Measurements from ENCODE around the gene COL23A1.

Gene COL23A1

GRCh38 chr5:178292826-178293205 is 297.4 kb downstream of the COL23A1 start:
- Histone ChIP-seq H2BK120ac (ENCODE audit: low read depth, low read length) (no peak overlapping the region), H3K23ac (ENCODE audit: low read depth, low read length, poor library complexity) (no peak overlapping the region), H3K4me1 (ENCODE audit: control insufficient read depth in 2 of 2, insufficient read depth in 1 of 2, low read depth in 1 of 2, low read length in 2 of 2) (peaks cover 0 to 9% of the 10 kb centered on the region in 2 donors), H2AFZ (ENCODE audit: low read length) (no peak overlapping the region), H3K9me3 (replicated peaks in 1 of 2; ENCODE audit: control insufficient read depth in 2 of 2, insufficient read depth in 1 of 2, low read depth in 1 of 2, low read length in 2 of 2) (no peaks in the 10 kb centered on the region), H2AK5ac (ENCODE audit: low read depth, low read length) (peak overlapping the region; percentile 85), H3K4me2 (ENCODE audit: insufficient read depth, low read length, poor library complexity, severe bottlenecking) (no peak overlapping the region), H3K79me1 (ENCODE audit: low read depth, low read length) (no peaks in the 10 kb centered on the region), H3K27me3 (ENCODE audit: control insufficient read depth in 3 of 3, insufficient read depth in 3 of 3, low read depth in 1 of 3, low read length in 3 of 3) (peaks cover 0 to 2% (median 0%) of the 10 kb centered on the region in 3 experiments), H4K8ac (ENCODE audit: low read depth, low read length) (no peak overlapping the region), H3K27ac (replicated peaks; ENCODE audit: low read length) (no peak overlapping the region), H3K4ac (ENCODE audit: low read length) (no peak overlapping the region), H3K36me3 (replicated peaks in 1 of 2; ENCODE audit: control insufficient read depth in 2 of 2, insufficient read depth in 2 of 2, low read length in 2 of 2) (no peaks in the 10 kb centered on the region), H2BK12ac (ENCODE audit: low read length) (no peak overlapping the region), H3K14ac (ENCODE audit: low read length) (no peak overlapping the region), H3K4me3 (ENCODE audit: low read length in 2 of 2) (no peak overlapping the region), H2BK5ac (ENCODE audit: low read length) (no peak overlapping the region), H4K91ac (ENCODE audit: low read depth, low read length, poor library complexity) (no peak overlapping the region), H3K9ac (ENCODE audit: low read depth, low read length, poor library complexity) (no peak overlapping the region), H2BK15ac (ENCODE audit: low read length) (no peak overlapping the region), H3K18ac (ENCODE audit: low read length) (no peak overlapping the region)
- no CpG with 5 or more reads among the region's 3 CpGs for WGBS, 2 donors (ENCODE audit: extremely low coverage in 2 of 2, insufficient read length in 2 of 2, insufficient replicate concordance in 1 of 2)
- no peak for DNase-seq (ENCODE audit: low spot score)

DNA sequence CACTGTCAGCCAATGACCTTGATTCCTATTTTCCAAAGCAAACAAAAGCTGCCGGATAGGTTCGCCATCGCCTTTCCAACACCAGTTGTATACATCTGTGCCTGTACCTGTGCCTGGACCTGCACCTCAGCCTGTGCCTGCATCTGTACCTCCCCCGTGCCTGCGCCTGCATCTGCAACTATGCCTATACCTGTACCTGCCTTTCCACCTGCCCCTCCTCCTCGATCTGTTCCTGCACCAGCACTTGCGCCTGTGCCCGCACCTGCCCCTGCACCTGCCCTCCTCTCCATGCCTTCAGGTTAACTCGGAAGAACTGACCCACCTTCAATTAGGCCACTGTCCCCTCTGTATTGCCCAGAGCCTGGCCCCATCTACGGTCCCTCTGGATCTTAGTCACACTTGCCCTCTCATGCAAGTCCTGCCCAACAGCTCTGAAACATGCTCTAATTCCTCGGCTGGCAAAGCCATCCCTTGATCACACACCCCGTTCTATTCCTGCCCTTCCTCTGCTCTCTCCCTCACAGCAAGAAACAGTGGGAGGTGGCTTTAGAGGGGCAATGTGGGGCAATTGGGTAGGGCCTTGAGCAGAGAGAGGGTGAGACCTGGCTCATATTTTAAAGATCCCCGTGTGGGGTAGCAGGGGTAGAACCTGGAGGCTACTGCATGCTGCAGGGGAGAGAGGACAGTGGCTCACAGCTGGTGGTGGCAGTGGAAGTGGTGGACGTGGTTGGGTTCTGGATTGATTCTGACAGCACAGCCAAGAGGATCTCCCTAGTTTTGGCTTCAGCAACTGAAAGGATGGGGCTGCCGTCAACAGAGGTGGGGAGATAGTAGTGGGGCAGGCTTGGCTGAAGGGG is 298.0 kb downstream of the COL23A1 start:
- peak overlapping the region; percentile 76 for H3K14ac ChIP-seq (ENCODE audit: low read length)
- peaks cover 0 to 9% of the 10 kb centered on the region in 2 donors for H3K4me1 ChIP-seq (ENCODE audit: control insufficient read depth in 2 of 2, insufficient read depth in 1 of 2, low read depth in 1 of 2, low read length in 2 of 2)
- no peak for DNase-seq (ENCODE audit: low spot score)
- H3K27ac ChIP-seq (replicated peaks; ENCODE audit: low read length) = no peak overlapping the region
- no peak overlapping the region for H2BK120ac ChIP-seq (ENCODE audit: low read depth, low read length)
- H3K79me1 ChIP-seq (ENCODE audit: low read depth, low read length) = no peaks in the 10 kb centered on the region
- peak overlapping the region; percentile 75 for H3K18ac ChIP-seq (ENCODE audit: low read length)
- H3K27me3 ChIP-seq (ENCODE audit: control insufficient read depth in 3 of 3, insufficient read depth in 3 of 3, low read depth in 1 of 3, low read length in 3 of 3) = peaks cover 0 to 2% (median 0%) of the 10 kb centered on the region in 3 experiments
- H2BK15ac ChIP-seq (ENCODE audit: low read length) = no peak overlapping the region
- H3K4me2 ChIP-seq (ENCODE audit: insufficient read depth, low read length, poor library complexity, severe bottlenecking) = no peak overlapping the region
- H4K91ac ChIP-seq (ENCODE audit: low read depth, low read length, poor library complexity) = no peak overlapping the region
- no peak overlapping the region for H2BK5ac ChIP-seq (ENCODE audit: low read length)
- no CpG with 5 or more reads among the region's 15 CpGs for WGBS, 2 donors (ENCODE audit: extremely low coverage in 2 of 2, insufficient read length in 2 of 2, insufficient replicate concordance in 1 of 2)
- no peak overlapping the region for H3K4ac ChIP-seq (ENCODE audit: low read length)
- H2AK5ac ChIP-seq (ENCODE audit: low read depth, low read length) = peak overlapping the region; percentile 57
- no peak overlapping the region for H2AFZ ChIP-seq (ENCODE audit: low read length)
- no peaks in the 10 kb centered on the region for H3K36me3 ChIP-seq (replicated peaks in 1 of 2; ENCODE audit: control insufficient read depth in 2 of 2, insufficient read depth in 2 of 2, low read length in 2 of 2)
- no peak overlapping the region for H3K9ac ChIP-seq (ENCODE audit: low read depth, low read length, poor library complexity)
- H3K9me3 ChIP-seq (replicated peaks in 1 of 2; ENCODE audit: control insufficient read depth in 2 of 2, insufficient read depth in 1 of 2, low read depth in 1 of 2, low read length in 2 of 2) = no peaks in the 10 kb centered on the region
- no peak overlapping the region for H2BK12ac ChIP-seq (ENCODE audit: low read length)
- H3K23ac ChIP-seq (ENCODE audit: low read depth, low read length, poor library complexity) = peak overlapping the region; percentile 57
- H4K8ac ChIP-seq (ENCODE audit: low read depth, low read length) = peak overlapping the region; percentile 6
- no peak overlapping the region for H3K4me3 ChIP-seq (ENCODE audit: low read length in 2 of 2)

- peaks cover 0 to 9% of the 10 kb centered on the region in 2 donors for H3K4me1 ChIP-seq (ENCODE audit: control insufficient read depth in 2 of 2, insufficient read depth in 1 of 2, low read depth in 1 of 2, low read length in 2 of 2)
- WGBS, 2 donors (ENCODE audit: extremely low coverage in 2 of 2, insufficient read length in 2 of 2, insufficient replicate concordance in 1 of 2) = no CpG with 5 or more reads among the region's 13 CpGs
- H3K4me3 ChIP-seq (ENCODE audit: low read length in 2 of 2) = no peak overlapping the region
- H3K14ac ChIP-seq (ENCODE audit: low read length) = no peak overlapping the region
- H3K27ac ChIP-seq (replicated peaks; ENCODE audit: low read length) = no peak overlapping the region
- DNase-seq (ENCODE audit: low spot score) = no peak
- H3K79me1 ChIP-seq (ENCODE audit: low read depth, low read length) = no peaks in the 10 kb centered on the region
- peaks cover 0 to 2% (median 0%) of the 10 kb centered on the region in 3 experiments for H3K27me3 ChIP-seq (ENCODE audit: control insufficient read depth in 3 of 3, insufficient read depth in 3 of 3, low read depth in 1 of 3, low read length in 3 of 3)
- H2BK15ac ChIP-seq (ENCODE audit: low read length) = no peak overlapping the region
- no peaks in the 10 kb centered on the region for H3K9me3 ChIP-seq (replicated peaks in 1 of 2; ENCODE audit: control insufficient read depth in 2 of 2, insufficient read depth in 1 of 2, low read depth in 1 of 2, low read length in 2 of 2)
- H3K36me3 ChIP-seq (replicated peaks in 1 of 2; ENCODE audit: control insufficient read depth in 2 of 2, insufficient read depth in 2 of 2, low read length in 2 of 2) = no peaks in the 10 kb centered on the region
- no peak overlapping the region for H2AFZ ChIP-seq (ENCODE audit: low read length)
- H2BK5ac ChIP-seq (ENCODE audit: low read length) = no peak overlapping the region
- H4K8ac ChIP-seq (ENCODE audit: low read depth, low read length) = no peak overlapping the region
- no peak overlapping the region for H4K91ac ChIP-seq (ENCODE audit: low read depth, low read length, poor library complexity)
- no peak overlapping the region for H2BK120ac ChIP-seq (ENCODE audit: low read depth, low read length)
- no peak overlapping the region for H3K23ac ChIP-seq (ENCODE audit: low read depth, low read length, poor library complexity)
- no peak overlapping the region for H3K4me2 ChIP-seq (ENCODE audit: insufficient read depth, low read length, poor library complexity, severe bottlenecking)
- peak overlapping the region; percentile 44 for H2AK5ac ChIP-seq (ENCODE audit: low read depth, low read length)
- H3K4ac ChIP-seq (ENCODE audit: low read length) = no peak overlapping the region
- H3K18ac ChIP-seq (ENCODE audit: low read length) = peak overlapping the region; percentile 67
- no peak overlapping the region for H3K9ac ChIP-seq (ENCODE audit: low read depth, low read length, poor library complexity)
- peak overlapping the region; percentile 6 for H2BK12ac ChIP-seq (ENCODE audit: low read length)
Measured at GRCh38 chr5:178291161-178291561, 299.0 kb downstream of the COL23A1 start.

DNA sequence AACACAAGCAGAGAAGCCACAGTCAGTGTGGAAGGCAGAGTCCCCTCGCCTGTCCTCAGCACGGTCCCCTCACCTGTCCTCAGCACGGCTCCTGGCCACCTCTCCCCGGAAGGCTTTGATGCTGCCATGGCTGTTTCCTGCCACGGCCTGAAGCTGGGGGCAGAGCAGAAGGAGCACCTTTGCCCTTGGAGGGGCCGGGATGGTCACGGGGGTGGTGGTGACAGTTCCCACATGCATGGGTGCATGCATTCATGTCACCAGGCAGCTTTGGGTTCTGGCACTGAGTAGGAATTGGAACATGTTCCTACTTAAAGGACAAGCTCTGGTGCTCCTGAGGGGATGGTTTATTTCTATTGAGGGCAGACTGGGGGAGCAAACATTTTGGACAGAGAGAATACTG is 299.8 kb downstream of the COL23A1 start:
- H2BK15ac ChIP-seq (ENCODE audit: low read length) = peak overlapping the region; percentile 63
- no peak overlapping the region for H2BK120ac ChIP-seq (ENCODE audit: low read depth, low read length)
- peaks cover 0 to 9% of the 10 kb centered on the region in 2 donors for H3K4me1 ChIP-seq (ENCODE audit: control insufficient read depth in 2 of 2, insufficient read depth in 1 of 2, low read depth in 1 of 2, low read length in 2 of 2)
- no peak for DNase-seq (ENCODE audit: low spot score)
- WGBS, 2 donors (ENCODE audit: extremely low coverage in 2 of 2, insufficient read length in 2 of 2, insufficient replicate concordance in 1 of 2) = no CpG with 5 or more reads among the region's 7 CpGs
- no peaks in the 10 kb centered on the region for H3K9me3 ChIP-seq (replicated peaks in 1 of 2; ENCODE audit: control insufficient read depth in 2 of 2, insufficient read depth in 1 of 2, low read depth in 1 of 2, low read length in 2 of 2)
- no peak overlapping the region for H4K8ac ChIP-seq (ENCODE audit: low read depth, low read length)
- H3K36me3 ChIP-seq (replicated peaks in 1 of 2; ENCODE audit: control insufficient read depth in 2 of 2, insufficient read depth in 2 of 2, low read length in 2 of 2) = no peaks in the 10 kb centered on the region
- H3K4me3 ChIP-seq (ENCODE audit: low read length in 2 of 2) = peak overlapping the region in 1 of 2 donors; percentile 29
- H2BK12ac ChIP-seq (ENCODE audit: low read length) = no peak overlapping the region
- H4K91ac ChIP-seq (ENCODE audit: low read depth, low read length, poor library complexity) = no peak overlapping the region
- H2AFZ ChIP-seq (ENCODE audit: low read length) = no peak overlapping the region
- H3K4ac ChIP-seq (ENCODE audit: low read length) = no peak overlapping the region
- H3K18ac ChIP-seq (ENCODE audit: low read length) = peak overlapping the region; percentile 53
- no peak overlapping the region for H3K27ac ChIP-seq (replicated peaks; ENCODE audit: low read length)
- no peak overlapping the region for H3K9ac ChIP-seq (ENCODE audit: low read depth, low read length, poor library complexity)
- H3K27me3 ChIP-seq (ENCODE audit: control insufficient read depth in 3 of 3, insufficient read depth in 3 of 3, low read depth in 1 of 3, low read length in 3 of 3) = peaks cover 0 to 2% (median 0%) of the 10 kb centered on the region in 3 experiments
- no peak overlapping the region for H2BK5ac ChIP-seq (ENCODE audit: low read length)
- H3K79me1 ChIP-seq (ENCODE audit: low read depth, low read length) = no peaks in the 10 kb centered on the region
- peak overlapping the region; percentile 44 for H3K23ac ChIP-seq (ENCODE audit: low read depth, low read length, poor library complexity)
- H2AK5ac ChIP-seq (ENCODE audit: low read depth, low read length) = peak overlapping the region; percentile 76
- no peak overlapping the region for H3K4me2 ChIP-seq (ENCODE audit: insufficient read depth, low read length, poor library complexity, severe bottlenecking)
- H3K14ac ChIP-seq (ENCODE audit: low read length) = peak overlapping the region; percentile 67

Measured in neuronal stem cell (in vitro differentiated cells).